Mammary epithelial cell (primary cell): ENCODE data around the gene PACSIN2.

Experiments
- EZH2 ChIP-seq: IDR thresholded peaks from 2 replicates; pipeline ENCODE4 v1.6.1; 2012; ENCODE audit warnings: low read length, inconsistent platforms, borderline replicate concordance
- TF ChIP-seq, protein P1 (sequence below), 2 donors: IDR thresholded peaks in 1 of 2; conservative IDR thresholded peaks in 1 of 2; 2 replicates each; pipeline ENCODE4 v1.5.1; 2011 to 2012; ENCODE audit warnings: inconsistent platforms in 2 of 2, low read length in 2 of 2, mild to moderate bottlenecking in 2 of 2, control low read depth in 1 of 2, low read depth in 1 of 2; ENCODE audit not compliant: insufficient read depth in 1 of 2; ENCODE audit errors: extremely low read depth in 1 of 2

DNA sequence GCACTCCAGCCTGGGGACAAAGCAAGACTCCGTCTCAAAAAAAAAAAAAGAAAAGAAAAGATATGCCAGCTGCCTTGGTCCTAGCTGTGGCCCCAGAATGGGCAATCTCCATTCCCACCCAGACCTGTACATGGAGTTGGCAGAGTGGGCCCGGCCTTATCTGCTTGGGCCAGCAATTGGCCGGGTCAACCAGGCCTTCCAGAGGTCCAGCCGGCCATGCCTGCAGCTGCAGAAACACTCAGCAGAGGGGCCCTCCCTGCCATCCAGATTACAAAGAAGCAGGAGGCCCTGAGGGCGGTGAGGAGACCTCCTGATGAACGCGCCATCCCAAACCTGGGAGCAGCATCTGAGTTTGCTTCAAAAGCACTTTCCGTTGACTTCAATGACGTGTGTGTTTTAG lies 131.0 kb downstream of the PACSIN2 start:
- TF ChIP-seq EZH2: no peak
- TF ChIP-seq, protein P1, sequence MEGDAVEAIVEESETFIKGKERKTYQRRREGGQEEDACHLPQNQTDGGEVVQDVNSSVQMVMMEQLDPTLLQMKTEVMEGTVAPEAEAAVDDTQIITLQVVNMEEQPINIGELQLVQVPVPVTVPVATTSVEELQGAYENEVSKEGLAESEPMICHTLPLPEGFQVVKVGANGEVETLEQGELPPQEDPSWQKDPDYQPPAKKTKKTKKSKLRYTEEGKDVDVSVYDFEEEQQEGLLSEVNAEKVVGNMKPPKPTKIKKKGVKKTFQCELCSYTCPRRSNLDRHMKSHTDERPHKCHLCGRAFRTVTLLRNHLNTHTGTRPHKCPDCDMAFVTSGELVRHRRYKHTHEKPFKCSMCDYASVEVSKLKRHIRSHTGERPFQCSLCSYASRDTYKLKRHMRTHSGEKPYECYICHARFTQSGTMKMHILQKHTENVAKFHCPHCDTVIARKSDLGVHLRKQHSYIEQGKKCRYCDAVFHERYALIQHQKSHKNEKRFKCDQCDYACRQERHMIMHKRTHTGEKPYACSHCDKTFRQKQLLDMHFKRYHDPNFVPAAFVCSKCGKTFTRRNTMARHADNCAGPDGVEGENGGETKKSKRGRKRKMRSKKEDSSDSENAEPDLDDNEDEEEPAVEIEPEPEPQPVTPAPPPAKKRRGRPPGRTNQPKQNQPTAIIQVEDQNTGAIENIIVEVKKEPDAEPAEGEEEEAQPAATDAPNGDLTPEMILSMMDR (conservative IDR thresholded peaks at IDR 0.05 in 1 of 2, IDR thresholded peaks at IDR 0.05 in 1 of 2; ENCODE audit: extremely low read depth in 1 of 2, insufficient read depth in 1 of 2, low read depth in 1 of 2, low read length in 2 of 2): no peak
